Upper lobe of left lung (tissue), 4 donors: ENCODE results near the gene VSIG10.

ENCODE experiments used
- CTCF ChIP-seq, 6 experiments: fragments of 450-650 bp in 4 of 6; fragments of 200-600 bp in 2 of 6; sonication (generic) in 2 of 6; IDR thresholded peaks; one replicate each; pipeline ENCODE4 v1.5.1; 2016 to 2019; ENCODE audit warnings: antibody characterized with exemption in 6 of 6
- EP300 ChIP-seq, 4 donors: sonication (generic); formaldehyde crosslinking; IDR thresholded peaks; one replicate each; pipeline ENCODE4 v1.5.1; 2017; ENCODE audit warnings: antibody characterized with exemption in 4 of 4, control low read depth in 2 of 4
- POLR2A ChIP-seq, 4 donors: fragments of 450-650 bp; IDR thresholded peaks; one replicate each; pipeline ENCODE4 v1.5.1; 2016 to 2017; ENCODE audit warnings: antibody characterized with exemption in 4 of 4, mild to moderate bottlenecking in 2 of 4
- POLR2AphosphoS5 ChIP-seq, 2 donors: sonication (generic); formaldehyde crosslinking; IDR thresholded peaks; one replicate each; pipeline ENCODE4 v1.5.1; 2017; ENCODE audit warnings: antibody characterized with exemption in 2 of 2

- no peak for TF ChIP-seq CTCF (IDR thresholded peaks at IDR 0.05)
- no peak for TF ChIP-seq EP300 (IDR thresholded peaks at IDR 0.05)
- no peak for TF ChIP-seq POLR2AphosphoS5 (IDR thresholded peaks at IDR 0.05)
- no peak for TF ChIP-seq POLR2A (IDR thresholded peaks at IDR 0.05)
Observed at GRCh38 chr12:118073768-118074167, 30.0 kb downstream of the VSIG10 start.
